OCI-LY7 (cell line): ENCODE measurements around the gene ATP8B4. TPM values are rescaled to one million over a fixed set of nuclear protein-coding genes. Genes with fewer than 3 reads are reported as not detected.

Experiments
- BruUV-seq: library from RNA; stranded (reverse); fragments of 400-500 nt; replicated peaks from 2 replicates; lab custom pipeline; 2021; lab: Mats Ljungman, UMichigan
- CTCF ChIA-PET: fragments of 300-600 bp; sonication (Branson Sonifier 250); formaldehyde crosslinking; loops from one replicate; lab custom pipeline; 2022; ENCODE audit warnings: antibody characterized with exemption; ENCODE audit not compliant: unreplicated experiment; lab: Charles Lee
- POLR2A ChIA-PET: fragments of 300-600 bp; sonication (Branson Sonifier 250); formaldehyde crosslinking; loops from one replicate; lab custom pipeline; 2022; ENCODE audit warnings: antibody characterized with exemption; lab: Charles Lee
- DNase-seq: peaks from one replicate; pipeline ENCODE4 v3.0.0-alpha.2; 2015; ENCODE audit warnings: low spot score
- H2AFZ ChIP-seq: fragments of 200-600 bp; sonication (generic), shearing (Covaris generic); 2 replicates; pipeline ENCODE4 v1.6.1; 2014; ENCODE audit warnings: mild to moderate bottlenecking, antibody characterized with exemption, low read length, moderate library complexity
- H3K27ac ChIP-seq: fragments of 200-600 bp; sonication (generic); 2 replicates; pipeline ENCODE4 v1.5.1; 2014; ENCODE audit warnings: mixed run types, low read depth, mild to moderate bottlenecking, moderate library complexity, low read length, inconsistent platforms; ENCODE audit not compliant: poor library complexity, severe bottlenecking
- H3K36me3 ChIP-seq: fragments of 200-600 bp; sonication (generic); 2 replicates; pipeline ENCODE4 v1.6.1; 2014; ENCODE audit warnings: mild to moderate bottlenecking, antibody characterized with exemption, low read length, moderate library complexity, mixed read lengths; ENCODE audit not compliant: insufficient read depth
- H3K4me1 ChIP-seq: fragments of 200-600 bp; sonication (generic); 2 replicates; pipeline ENCODE4 v1.5.1; 2014; ENCODE audit warnings: mild to moderate bottlenecking, low read length; ENCODE audit not compliant: insufficient read depth, poor library complexity, severe bottlenecking
- H3K4me2 ChIP-seq: fragments of 200-600 bp; sonication (generic); 2 replicates; pipeline ENCODE4 v1.6.1; 2014; ENCODE audit warnings: mild to moderate bottlenecking, low read length
- H3K4me3 ChIP-seq: fragments of 200-600 bp; sonication (generic); 2 replicates; pipeline ENCODE4 v1.5.1; 2014; ENCODE audit warnings: mild to moderate bottlenecking, low read depth, low read length; ENCODE audit not compliant: poor library complexity, severe bottlenecking
- H3K79me2 ChIP-seq: fragments of 200-600 bp; sonication (generic); 2 replicates; pipeline ENCODE4 v1.6.1; 2016; ENCODE audit warnings: low read depth, mild to moderate bottlenecking, low read length, moderate library complexity, mixed read lengths; ENCODE audit not compliant: insufficient read depth
- H3K9me2 ChIP-seq: fragments of 200-600 bp; sonication (generic); 2 replicates; pipeline ENCODE4 v1.6.1; 2016; ENCODE audit warnings: mild to moderate bottlenecking, low read length, mixed read lengths; ENCODE audit not compliant: insufficient read depth
- H3K9me3 ChIP-seq: fragments of 200-600 bp; sonication (generic); 2 replicates; pipeline ENCODE4 v1.6.1; 2014; ENCODE audit warnings: mild to moderate bottlenecking, mixed run types, low read length, mixed read lengths
- H4K20me1 ChIP-seq: fragments of 200-600 bp; sonication (generic); 2 replicates; pipeline ENCODE4 v1.6.1; 2014; ENCODE audit warnings: mild to moderate bottlenecking, antibody characterized with exemption, low read length, moderate library complexity, mixed read lengths; ENCODE audit not compliant: insufficient read depth
- CTCF ChIP-seq: fragments of 200-600 bp; sonication (generic); conservative IDR thresholded peaks from 2 replicates; pipeline ENCODE4 v1.5.1; 2014; ENCODE audit warnings: mild to moderate bottlenecking, antibody characterized with exemption, low read length, moderate library complexity, mixed read lengths
- EZH2phosphoT487 ChIP-seq: fragments of 200-600 bp; sonication (generic); IDR thresholded peaks from 2 replicates; pipeline ENCODE4 v1.6.1; 2018; ENCODE audit warnings: low read depth, borderline replicate concordance, mild to moderate bottlenecking, mixed run types, antibody characterized with exemption, low read length, moderate library complexity, mixed read lengths
- intact Hi-C: fragments of 100-400 bp; cut with micrococcal nuclease; formaldehyde crosslinking; loops from one replicate; pipeline ENCODE4 v1.10.0; 2022; ENCODE audit not compliant: unreplicated experiment
- total RNA-seq, 2 experiments: library from RNA; depleted of rRNA in 1 of 2; stranded (reverse); fragments of >200 nt in 1 of 2; shearing (Covaris generic) in 1 of 2; gene quantifications; 2 replicates each; pipeline ENCODE4 v1.2.3, GENCODE V29; 2014 to 2022

ATP8B4 gene
- total RNA-seq, 2 experiments from 2014 or later = not detected

GRCh38 chr15:49815950-49816349, 303.1 kb downstream of the ATP8B4 start:
- H3K4me3 ChIP-seq = no peak overlapping the region
- no peak for DNase-seq
- no peaks in the 10 kb centered on the region for H3K4me1 ChIP-seq
- no peaks in the 10 kb centered on the region for H3K9me3 ChIP-seq
- H2AFZ ChIP-seq = no peak overlapping the region
- no peaks in the 10 kb centered on the region for H4K20me1 ChIP-seq
- intact Hi-C loops = no loop called here
- H3K9me2 ChIP-seq = no peaks in the 10 kb centered on the region
- no peaks in the 10 kb centered on the region for H3K79me2 ChIP-seq
- no peak overlapping the region for H3K27ac ChIP-seq
- ChIA-PET POLR2A (no interaction called here), CTCF (no interaction called here)
- no peak for TF ChIP-seq EZH2phosphoT487
- no peak for TF ChIP-seq CTCF
- H3K4me2 ChIP-seq = no peak overlapping the region
- BruUV-seq = no TSS peak
- H3K36me3 ChIP-seq = no peaks in the 10 kb centered on the region

GRCh38 chr15:49815526-49815925, 303.5 kb downstream of the ATP8B4 start:
- TF ChIP-seq EZH2phosphoT487 (no peak), CTCF (no peak)
- Histone ChIP-seq H3K4me2 (no peak overlapping the region), H3K9me3 (no peaks in the 10 kb centered on the region), H3K9me2 (no peaks in the 10 kb centered on the region), H3K4me3 (no peak overlapping the region), H3K4me1 (no peaks in the 10 kb centered on the region), H3K27ac (no peak overlapping the region), H3K36me3 (no peaks in the 10 kb centered on the region), H3K79me2 (no peaks in the 10 kb centered on the region), H2AFZ (no peak overlapping the region), H4K20me1 (no peaks in the 10 kb centered on the region)
- ChIA-PET POLR2A (no interaction called here), CTCF (no interaction called here)
- intact Hi-C loops = no loop called here
- no TSS peak for BruUV-seq
- no peak for DNase-seq

GRCh38 chr15:49814709-49815108, 304.3 kb downstream of the ATP8B4 start:
- DNase-seq = no peak
- Histone ChIP-seq H2AFZ (no peak overlapping the region), H3K4me3 (no peak overlapping the region), H3K4me1 (no peaks in the 10 kb centered on the region), H3K9me3 (no peaks in the 10 kb centered on the region), H3K36me3 (no peaks in the 10 kb centered on the region), H3K4me2 (no peak overlapping the region), H3K79me2 (no peaks in the 10 kb centered on the region), H3K27ac (no peak overlapping the region), H4K20me1 (no peaks in the 10 kb centered on the region), H3K9me2 (no peaks in the 10 kb centered on the region)
- ChIA-PET CTCF (no interaction called here), POLR2A (no interaction called here)
- BruUV-seq = no TSS peak
- intact Hi-C loops = no loop called here
- TF ChIP-seq CTCF (no peak), EZH2phosphoT487 (no peak)
